ENCODE measurements around the gene FSD2. TPM values are rescaled to one million over a fixed set of nuclear protein-coding genes. Genes with fewer than 3 reads are reported as not detected.

FSD2 gene
- total RNA-seq, 1 experiment from 2014 or later = not detected

DNA sequence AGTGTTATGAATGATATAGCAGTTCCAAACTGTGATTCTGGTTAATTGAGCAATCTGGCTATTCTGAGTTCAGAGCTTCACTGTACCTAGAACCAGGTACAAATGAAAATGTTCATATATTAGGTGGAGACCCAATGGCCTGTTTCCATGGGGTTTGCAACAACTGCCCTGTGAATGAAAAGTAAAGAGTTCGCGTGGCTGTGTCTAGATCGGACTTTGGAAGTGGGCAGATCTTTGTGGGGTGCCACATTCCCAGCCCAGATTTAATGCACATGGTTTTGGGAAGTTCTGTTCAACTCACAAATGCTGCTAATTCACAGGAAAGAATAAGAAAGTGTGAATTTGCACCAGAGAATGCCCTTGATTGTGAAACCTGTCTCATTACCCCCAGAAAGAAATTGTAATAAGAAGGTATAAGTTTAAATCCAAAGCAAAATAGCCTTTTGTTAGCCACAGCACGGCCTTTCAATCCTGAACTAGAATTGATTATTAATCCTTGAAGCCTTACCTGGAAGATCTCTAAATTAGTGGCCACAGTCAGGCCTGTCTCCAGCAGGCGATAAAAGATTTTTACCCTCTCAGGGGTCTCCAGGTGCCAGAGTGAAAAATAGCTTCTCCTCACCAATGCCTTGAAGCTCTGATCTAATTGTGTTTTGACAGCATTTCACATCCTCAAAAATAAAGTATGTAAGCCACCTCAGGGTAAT, 26.2 kb upstream of the FSD2 start:
- Mint-ChIP-seq H3K9me3 (no peaks in the 10 kb centered on the region), H3K36me3 (ENCODE audit: insufficient read depth in 1 of 3, low read depth in 3 of 3) (peaks cover 16 to 65% (median 35%) of the 10 kb centered on the region in 3 experiments; a peak in 6 of 7 replicates), H3K4me1 (no peaks in the 10 kb centered on the region), H3K4me3 (no peak overlapping the region), H3K27ac (no peak overlapping the region), H3K27me3 (ENCODE audit: low read depth) (no peaks in the 10 kb centered on the region)
- WGBS (ENCODE audit: extremely low coverage, insufficient read length, low lambda C conversion rate) = no CpG with 5 or more reads among the region's 5 CpGs
- H3K27ac ChIP-seq (ENCODE audit: insufficient read length, low read depth, low read length) = no peak overlapping the region
- no peak overlapping the region for H3K18ac ChIP-seq (ENCODE audit: insufficient read length, low read depth, low read length)
- no peak overlapping the region for H3K14ac ChIP-seq (ENCODE audit: insufficient read depth, low read length)
- no peaks in the 10 kb centered on the region for H3K79me2 ChIP-seq (ENCODE audit: insufficient read depth, low read length)
- no peak overlapping the region for H3K23ac ChIP-seq (ENCODE audit: insufficient read length, low read depth, low read length)
- H2BK15ac ChIP-seq (ENCODE audit: low read depth, low read length) = no peak overlapping the region
- no peak for DNase-seq
- no peaks in the 10 kb centered on the region for H3K79me1 ChIP-seq (ENCODE audit: insufficient read depth, low read depth, low read length, poor library complexity, severe bottlenecking)
- H3K9ac ChIP-seq (ENCODE audit: extremely low read depth, insufficient read length, low read length) = no peak overlapping the region
- no peak overlapping the region for H4K5ac ChIP-seq (ENCODE audit: insufficient read length, low read depth, low read length)
- no peaks in the 10 kb centered on the region for H3K27me3 ChIP-seq (ENCODE audit: insufficient read depth, low read length)
- TF ChIP-seq, protein P1, sequence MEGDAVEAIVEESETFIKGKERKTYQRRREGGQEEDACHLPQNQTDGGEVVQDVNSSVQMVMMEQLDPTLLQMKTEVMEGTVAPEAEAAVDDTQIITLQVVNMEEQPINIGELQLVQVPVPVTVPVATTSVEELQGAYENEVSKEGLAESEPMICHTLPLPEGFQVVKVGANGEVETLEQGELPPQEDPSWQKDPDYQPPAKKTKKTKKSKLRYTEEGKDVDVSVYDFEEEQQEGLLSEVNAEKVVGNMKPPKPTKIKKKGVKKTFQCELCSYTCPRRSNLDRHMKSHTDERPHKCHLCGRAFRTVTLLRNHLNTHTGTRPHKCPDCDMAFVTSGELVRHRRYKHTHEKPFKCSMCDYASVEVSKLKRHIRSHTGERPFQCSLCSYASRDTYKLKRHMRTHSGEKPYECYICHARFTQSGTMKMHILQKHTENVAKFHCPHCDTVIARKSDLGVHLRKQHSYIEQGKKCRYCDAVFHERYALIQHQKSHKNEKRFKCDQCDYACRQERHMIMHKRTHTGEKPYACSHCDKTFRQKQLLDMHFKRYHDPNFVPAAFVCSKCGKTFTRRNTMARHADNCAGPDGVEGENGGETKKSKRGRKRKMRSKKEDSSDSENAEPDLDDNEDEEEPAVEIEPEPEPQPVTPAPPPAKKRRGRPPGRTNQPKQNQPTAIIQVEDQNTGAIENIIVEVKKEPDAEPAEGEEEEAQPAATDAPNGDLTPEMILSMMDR (conservative IDR thresholded peaks at IDR 0.05) = no peak
- no peak overlapping the region for H2BK120ac ChIP-seq (ENCODE audit: low read depth, low read length, poor library complexity, severe bottlenecking)
- no peaks in the 10 kb centered on the region for H3K4me1 ChIP-seq (ENCODE audit: insufficient read depth, low read length)
- H3K4ac ChIP-seq (ENCODE audit: low read depth, low read length) = no peak overlapping the region
- no peak overlapping the region for H2BK5ac ChIP-seq (ENCODE audit: insufficient read length, low read length)
- no peak overlapping the region for H2AFZ ChIP-seq (ENCODE audit: low read length)
- H3K4me2 ChIP-seq (ENCODE audit: insufficient read depth, insufficient read length, low read length) = no peak overlapping the region
- H2AK5ac ChIP-seq (ENCODE audit: insufficient read length, low read length) = no peak overlapping the region
- H3K9me3 ChIP-seq (ENCODE audit: control insufficient read depth, low read depth, low read length) = no peaks in the 10 kb centered on the region
- no peak overlapping the region for H2BK20ac ChIP-seq (ENCODE audit: low read depth, low read length, poor library complexity, severe bottlenecking)
- no peak overlapping the region for H4K8ac ChIP-seq (replicated peaks; ENCODE audit: insufficient read length, low read depth, low read length)
- H3T11ph ChIP-seq (ENCODE audit: low read length) = no peak overlapping the region
- H3K56ac ChIP-seq (ENCODE audit: insufficient read length, low read depth, low read length) = no peak overlapping the region
- H4K91ac ChIP-seq (ENCODE audit: insufficient read length, low read depth, low read length) = no peak overlapping the region
- no peaks in the 10 kb centered on the region for H3K23me2 ChIP-seq (ENCODE audit: insufficient read length, low read depth, low read length, poor library complexity, severe bottlenecking)
- H4K20me1 ChIP-seq (ENCODE audit: control insufficient read depth, insufficient read depth, insufficient read length) = no peaks in the 10 kb centered on the region
- no peak overlapping the region for H2BK12ac ChIP-seq (ENCODE audit: insufficient read length, low read depth, low read length)
